Cardiac muscle cell (in vitro differentiated cells and primary cell): ENCODE measurements around the gene ZMAT5. TPM values are rescaled to one million over a fixed set of nuclear protein-coding genes. Genes with fewer than 3 reads are reported as not detected.

Source experiments
- DNase-seq, 2 donors: peaks; one replicate each; pipeline versions ENCODE4 v3.0.0 to v3.0.0-alpha.2; 2010 to 2017; ENCODE audit warnings: low read depth in 1 of 2, low spot score in 1 of 2
- H3K27ac ChIP-seq: fragments of 200-600 bp; sonication (generic); 2 replicates; pipeline ENCODE4 v1.5.1; 2016
- H3K27me3 ChIP-seq: fragments of 200-600 bp; sonication (generic); 2 replicates; pipeline ENCODE4 v1.6.0; 2016; ENCODE audit warnings: control low read depth
- H3K36me3 ChIP-seq: fragments of 200-600 bp; sonication (generic); 2 replicates; pipeline ENCODE4 v1.5.1; 2016; ENCODE audit warnings: control low read depth
- H3K4me1 ChIP-seq: fragments of 200-600 bp; sonication (generic); 2 replicates; pipeline ENCODE4 v1.8.1; 2017; ENCODE audit warnings: low read depth, mild to moderate bottlenecking, mixed run types
- H3K4me3 ChIP-seq: fragments of 200-600 bp; sonication (generic); 2 replicates; pipeline ENCODE4 v1.5.1; 2016; ENCODE audit warnings: mild to moderate bottlenecking
- H3K9me3 ChIP-seq: fragments of 200-600 bp; sonication (generic); 2 replicates; pipeline ENCODE4 v1.5.1; 2017; ENCODE audit warnings: low read depth, mild to moderate bottlenecking, control low read depth
- CTCF ChIP-seq: IDR thresholded peaks from 2 replicates; pipeline ENCODE4 v1.5.1; 2012; ENCODE audit warnings: low read depth, mild to moderate bottlenecking, low read length
- polyA plus RNA-seq: library from polyadenylated mRNA; unstranded; fragments of >200 nt; fragmentation: Nextera tagmentation; extraction: Ambion mirVana; gene quantifications from 2 replicates; pipeline ENCODE4 v1.2.1, GENCODE V29; 2016
- total RNA-seq: library from RNA; depleted of rRNA; stranded (reverse); fragments of >200 nt; gene quantifications from 2 replicates; pipeline ENCODE4 v1.2.3, GENCODE V29; 2016

Gene ZMAT5
- total and polyA plus RNA-seq, 2 experiments from 2014 or later = 40.5 to 76.1 TPM

GRCh38 chr22:29700900-29701154, 66.0 kb downstream of the ZMAT5 start:
- H3K4me1 ChIP-seq = peaks cover 11% of the 10 kb centered on the region
- no peak for TF ChIP-seq CTCF

GRCh38 chr22:29700206-29700899, 66.5 kb downstream of the ZMAT5 start:
- DNase-seq = no peak
- no peaks in the 10 kb centered on the region for H3K36me3 ChIP-seq
- no peak overlapping the region for H3K4me3 ChIP-seq
- no peaks in the 10 kb centered on the region for H3K9me3 ChIP-seq
- H3K27ac ChIP-seq = no peak overlapping the region
- H3K4me1 ChIP-seq = peaks cover 11% of the 10 kb centered on the region
- no peak for TF ChIP-seq CTCF
- peaks cover 26% of the 10 kb centered on the region for H3K27me3 ChIP-seq

More at GRCh38 chr22:29700900-29701154, 66.0 kb downstream of the ZMAT5 start:
- Histone ChIP-seq H3K27ac (no peak overlapping the region), H3K4me3 (no peak overlapping the region), H3K27me3 (peaks cover 26% of the 10 kb centered on the region), H3K9me3 (no peaks in the 10 kb centered on the region), H3K36me3 (no peaks in the 10 kb centered on the region)
- no peak for DNase-seq

GRCh38 chr22:29697853-29698598, 68.8 kb downstream of the ZMAT5 start:
- DNase-seq = no peak
- TF ChIP-seq CTCF = no peak
- Histone ChIP-seq H3K4me1 (peaks cover 11% of the 10 kb centered on the region), H3K27ac (no peak overlapping the region), H3K9me3 (no peaks in the 10 kb centered on the region), H3K27me3 (peaks cover 17% of the 10 kb centered on the region), H3K36me3 (no peaks in the 10 kb centered on the region), H3K4me3 (no peak overlapping the region)

- Histone ChIP-seq H3K9me3 (no peaks in the 10 kb centered on the region), H3K36me3 (no peaks in the 10 kb centered on the region), H3K4me1 (peaks cover 11% of the 10 kb centered on the region), H3K27me3 (no peaks in the 10 kb centered on the region), H3K4me3 (no peak overlapping the region), H3K27ac (no peak overlapping the region)
- no peak for TF ChIP-seq CTCF
- DNase-seq = no peak
Observed at GRCh38 chr22:29695129-29695926, 71.5 kb downstream of the ZMAT5 start.

- Histone ChIP-seq H3K36me3 (no peaks in the 10 kb centered on the region), H3K27ac (no peak overlapping the region), H3K4me3 (no peak overlapping the region), H3K9me3 (no peaks in the 10 kb centered on the region), H3K4me1 (peaks cover 11% of the 10 kb centered on the region), H3K27me3 (no peaks in the 10 kb centered on the region)
- no peak for TF ChIP-seq CTCF
- no peak for DNase-seq
Observed at GRCh38 chr22:29693671-29694070, 73.1 kb downstream of the ZMAT5 start.
